ENCODE measurements around the gene ANKS1A. TPM values are rescaled to one million over a fixed set of nuclear protein-coding genes. Genes with fewer than 3 reads are reported as not detected.
A peak's percentile ranks its signal among the peaks of the same experiment; 100 is the strongest.

Gene ANKS1A
- polyA plus RNA-seq, 2 of the 4 experiments (the other 2 are of a cell fraction), result 3.6 to 5.9 TPM

- TF ChIP-seq HDAC2 (IDR thresholded peaks at IDR 0.05) (no peak), RCOR1 (IDR thresholded peaks at IDR 0.05; ENCODE audit: low read depth, low read length) (no peak), FOSB (CRISPR knock-in tag; IDR thresholded peaks at IDR 0.05) (no peak), PHF8 (IDR thresholded peaks at IDR 0.05; ENCODE audit: borderline replicate concordance, low read depth) (no peak), EHF (CRISPR knock-in tag; IDR thresholded peaks at IDR 0.05) (no peak), SREBF2 (IDR thresholded peaks at IDR 0.05) (no peak), HOXB13 (CRISPR knock-in tag; IDR thresholded peaks at IDR 0.05; ENCODE audit: low read depth) (no peak), ZFP36 (IDR thresholded peaks at IDR 0.05; ENCODE audit: borderline replicate concordance, partially characterized antibody) (no peak), HEYL (CRISPR knock-in tag; IDR thresholded peaks at IDR 0.05) (no peak), RAD21 (conservative IDR thresholded peaks at IDR 0.05 in 1 of 2, IDR thresholded peaks at IDR 0.05 in 1 of 2) (no peak), HOXB5 (CRISPR knock-in tag; IDR thresholded peaks at IDR 0.05) (no peak), NPAS2 (CRISPR knock-in tag; IDR thresholded peaks at IDR 0.05; ENCODE audit: borderline replicate concordance) (no peak), ELK1 (IDR thresholded peaks at IDR 0.05; ENCODE audit: low read depth, low read length) (no peak), KDM1A (IDR thresholded peaks at IDR 0.05; ENCODE audit: low read depth) (no peak), CHD2 (IDR thresholded peaks at IDR 0.05; ENCODE audit: low read length, partially characterized antibody) (no peak), EHMT2 (IDR thresholded peaks at IDR 0.05; ENCODE audit: low read depth) (no peak)
- no peak for FAIRE-seq
- 87% methylated on average over 5 of the region's 5 CpGs for WGBS (ENCODE audit: missing lambda C conversion rate)
- Histone ChIP-seq H3K4me3 (no peak overlapping the region), H3K4me1 (peaks cover 29% of the 10 kb centered on the region), H3K27ac (no peak overlapping the region), H3K4me2 (no peak overlapping the region), H3K9me3 (no peaks in the 10 kb centered on the region)
- no peak for DNase-seq (ENCODE audit: low read depth in 1 of 2, low spot score in 1 of 2)
- CTCF ChIA-PET, result interaction anchor here (1.3 kb wide), 1 partner anchor 112 kb away, joined by 3 read pairs; no protein-coding TSS in a partner anchor
- no peak for ATAC-seq
- POLR2A ChIA-PET, result no interaction called here
Measured at GRCh38 chr6:35093118-35093445, 204.0 kb downstream of the ANKS1A start.

GRCh38 chr6:35093783-35094182 lies 204.7 kb downstream of the ANKS1A start:
- FAIRE-seq (no peak), ATAC-seq (no peak), DNase-seq (ENCODE audit: low read depth in 1 of 2, low spot score in 1 of 2) (no peak)
- no peaks in the 10 kb centered on the region for H3K9me3 ChIP-seq
- POLR2A ChIA-PET, result no interaction called here
- no peak overlapping the region for H3K4me2 ChIP-seq
- 91% methylated on average over 5 of the region's 6 CpGs for WGBS (ENCODE audit: missing lambda C conversion rate)
- CTCF ChIA-PET, result interaction anchor here (1.3 kb wide), 1 partner anchor 112 kb away, joined by 3 read pairs; no protein-coding TSS in a partner anchor
- H3K4me1 ChIP-seq, result peaks cover 29% of the 10 kb centered on the region
- no peak overlapping the region; a peak in 1 of 6 replicates for H3K27ac ChIP-seq
- H3K4me3 ChIP-seq, result no peak overlapping the region
- no peak for TF ChIP-seq FOSB (CRISPR knock-in tag; IDR thresholded peaks at IDR 0.05)
- TF ChIP-seq CHD4 (IDR thresholded peaks at IDR 0.05; ENCODE audit: borderline replicate concordance), result no peak
- no peak for TF ChIP-seq ATOH8 (CRISPR knock-in tag; IDR thresholded peaks at IDR 0.05; ENCODE audit: low read depth)
- TF ChIP-seq MAFK (IDR thresholded peaks at IDR 0.05; ENCODE audit: partially characterized antibody), result no peak
- no peak for TF ChIP-seq POLR2AphosphoS2 (conservative IDR thresholded peaks at IDR 0.05; ENCODE audit: low read length)
- TF ChIP-seq PHF8 (IDR thresholded peaks at IDR 0.05; ENCODE audit: borderline replicate concordance, low read depth), result no peak
- no peak for TF ChIP-seq FOXS1 (CRISPR knock-in tag; IDR thresholded peaks at IDR 0.05)
- TF ChIP-seq RNF2 (IDR thresholded peaks at IDR 0.05; ENCODE audit: borderline replicate concordance, low read depth), result no peak
- TF ChIP-seq EHF (CRISPR knock-in tag; IDR thresholded peaks at IDR 0.05), result no peak

GRCh38 chr6:35094183-35094582 lies 205.1 kb downstream of the ANKS1A start:
- TF ChIP-seq E2F6 (IDR thresholded peaks at IDR 0.05; ENCODE audit: borderline replicate concordance, low read depth) (no peak), CEBPB (IDR thresholded peaks at IDR 0.05) (peak; percentile 68 to 73; a peak in 3 of 4 replicates), RCOR1 (IDR thresholded peaks at IDR 0.05; ENCODE audit: low read depth, low read length) (no peak)
- Histone ChIP-seq H3K4me3 (no peak overlapping the region), H3K27ac (no peak overlapping the region), H3K4me2 (no peak overlapping the region), H3K4me1 (peaks cover 29% of the 10 kb centered on the region), H3K9me3 (no peaks in the 10 kb centered on the region)
- no peak for FAIRE-seq
- ChIA-PET CTCF (no interaction called here), POLR2A (no interaction called here)
- no peak for DNase-seq (ENCODE audit: low read depth in 1 of 2, low spot score in 1 of 2)
- no peak for ATAC-seq
- 65% methylated on average over 4 of the region's 4 CpGs for WGBS (ENCODE audit: missing lambda C conversion rate)

Data from A549 (cell line).